Loucy (cell line): ENCODE results near the gene KNL1.
"Not testable (repeated sequence)": the region's sequence is repeated elsewhere in the genome, so short reads cannot be mapped to it uniquely, and the experiment has no call there.

Source experiments
- H2AFZ ChIP-seq: fragments of 200-600 bp; sonication (generic); 2 replicates; pipeline ENCODE4 v1.6.0; 2016; ENCODE audit warnings: antibody characterized with exemption, mild to moderate bottlenecking, low read length, moderate library complexity
- H3F3A ChIP-seq: fragments of 200-600 bp; 2 replicates; pipeline ENCODE4 v1.6.0; 2016; ENCODE audit warnings: antibody characterized with exemption, low read depth, mild to moderate bottlenecking
- H3K27me3 ChIP-seq: fragments of 200-600 bp; sonication (generic); 2 replicates; pipeline ENCODE4 v1.6.1; 2014; ENCODE audit warnings: low read length, mild to moderate bottlenecking; ENCODE audit not compliant: insufficient read depth, poor library complexity, severe bottlenecking
- H3K36me3 ChIP-seq: fragments of 200-600 bp; sonication (generic); 2 replicates; pipeline ENCODE4 v1.6.1; 2016; ENCODE audit warnings: low read length; ENCODE audit not compliant: insufficient read depth
- H3K4me1 ChIP-seq: fragments of 200-600 bp; sonication (generic); 2 replicates; pipeline ENCODE4 v1.5.1; 2014; ENCODE audit warnings: low read length, mild to moderate bottlenecking; ENCODE audit not compliant: insufficient read depth, poor library complexity, severe bottlenecking
- H3K4me2 ChIP-seq: fragments of 200-600 bp; sonication (generic); 2 replicates; pipeline ENCODE4 v1.6.0; 2014; ENCODE audit warnings: antibody characterized with exemption, low read length, low read depth, mild to moderate bottlenecking; ENCODE audit not compliant: poor library complexity, severe bottlenecking
- H3K4me3 ChIP-seq: fragments of 200-600 bp; sonication (generic); 2 replicates; pipeline ENCODE4 v1.5.1; 2014; ENCODE audit warnings: low read length, mild to moderate bottlenecking, mixed read lengths; ENCODE audit not compliant: poor library complexity, severe bottlenecking
- H3K79me2 ChIP-seq: fragments of 200-600 bp; sonication (generic); 2 replicates; pipeline ENCODE4 v1.6.1; 2014; ENCODE audit warnings: low read length; ENCODE audit not compliant: insufficient read depth
- H3K9ac ChIP-seq: fragments of 200-600 bp; sonication (generic); 2 replicates; pipeline ENCODE4 v1.6.0; 2014; ENCODE audit warnings: mild to moderate bottlenecking, low read depth, low read length, moderate library complexity; ENCODE audit not compliant: poor library complexity, severe bottlenecking
- H3K9me2 ChIP-seq: fragments of 200-600 bp; sonication (generic); replicated peaks from 2 replicates; pipeline ENCODE4 v1.6.1; 2016; ENCODE audit warnings: low read depth, low read length, mixed read lengths
- H3K9me3 ChIP-seq: fragments of 200-600 bp; sonication (generic); 2 replicates; pipeline ENCODE4 v1.6.1; 2014; ENCODE audit warnings: mild to moderate bottlenecking, antibody characterized with exemption, low read length, low read depth; ENCODE audit not compliant: insufficient read depth
- H4K20me1 ChIP-seq: fragments of 200-600 bp; sonication (generic); 2 replicates; pipeline ENCODE4 v1.6.0; 2014; ENCODE audit warnings: antibody characterized with exemption, low read length, mild to moderate bottlenecking; ENCODE audit not compliant: insufficient read depth, poor library complexity, severe bottlenecking
- CTCF ChIP-seq: fragments of 200-600 bp; sonication (generic); conservative IDR thresholded peaks from 2 replicates; pipeline ENCODE4 v1.5.1; 2014; ENCODE audit warnings: mild to moderate bottlenecking, antibody characterized with exemption, low read length
- EZH2phosphoT487 ChIP-seq: fragments of 200-600 bp; IDR thresholded peaks from 2 replicates; pipeline ENCODE4 v1.6.1; 2018; ENCODE audit warnings: antibody characterized with exemption, mild to moderate bottlenecking, moderate library complexity, borderline replicate concordance

The KNL1 gene

DNA sequence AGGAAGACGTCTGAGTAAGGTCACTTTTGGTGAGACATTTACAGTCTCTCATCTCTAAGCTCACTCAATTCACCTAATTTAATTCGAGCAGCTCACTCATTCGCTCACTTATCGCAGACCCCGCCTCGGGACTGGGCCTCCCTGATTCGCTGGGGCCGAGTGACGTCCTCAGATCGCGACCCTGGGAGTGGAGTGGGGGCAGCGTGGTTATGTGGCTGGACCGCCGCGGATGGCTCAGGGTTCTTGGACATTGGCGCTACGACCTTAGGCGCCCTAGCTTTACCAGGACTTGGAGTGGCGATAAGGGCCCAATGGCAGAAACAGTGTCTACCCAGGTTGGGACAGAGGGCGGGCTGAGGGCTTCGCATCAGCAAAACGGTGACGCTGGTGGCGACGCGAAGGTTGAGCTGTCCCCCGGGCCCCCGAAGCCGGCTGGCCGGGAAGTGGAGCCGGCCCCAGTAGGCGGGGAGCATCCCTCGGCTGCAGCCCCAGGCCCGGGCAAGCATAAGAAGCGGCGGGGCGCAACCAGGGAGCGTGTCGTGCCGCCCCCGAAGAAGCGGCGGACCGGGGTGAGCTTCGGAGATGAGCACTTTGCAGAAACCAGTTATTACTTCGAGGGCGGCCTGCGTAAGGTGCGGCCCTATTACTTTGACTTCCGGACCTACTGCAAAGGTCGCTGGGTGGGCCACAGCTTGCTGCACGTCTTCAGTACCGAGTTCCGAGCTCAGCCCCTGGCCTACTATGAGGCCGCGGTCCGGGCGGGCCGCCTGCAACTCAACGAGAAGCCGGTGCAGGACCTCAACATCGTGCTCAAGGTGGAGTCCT lies 24.7 kb upstream of the KNL1 start, which contains the start of gene RPUSD2:
TSS of gene RPUSD2 (plus strand) at position 171 of the 825 bp plus-strand sequence. CDS start at position 210, 39 bp downstream.
- Histone ChIP-seq H3K79me2 (peaks cover 32% of the 10 kb centered on the region), H3K27me3 (no peaks in the 10 kb centered on the region), H3K4me3 (peak within 1 kb of the TSS; percentile 87), H4K20me1 (peaks cover 13% of the 10 kb centered on the region), H3F3A (no peaks in the 10 kb centered on the region), H3K4me2 (peak within 1 kb of the TSS; percentile 91), H3K9me3 (no peaks in the 10 kb centered on the region), H3K4me1 (peaks cover 28% of the 10 kb centered on the region), H3K36me3 (peaks cover 10% of the 10 kb centered on the region; the same call in 1 of the 2 replicates), H2AFZ (peak within 1 kb of the TSS; percentile 99), H3K9me2 (no peaks in the 10 kb centered on the region), H3K9ac (peak within 1 kb of the TSS; percentile 75)
- TF ChIP-seq EZH2phosphoT487 (no peak), CTCF (no peak)

DNA sequence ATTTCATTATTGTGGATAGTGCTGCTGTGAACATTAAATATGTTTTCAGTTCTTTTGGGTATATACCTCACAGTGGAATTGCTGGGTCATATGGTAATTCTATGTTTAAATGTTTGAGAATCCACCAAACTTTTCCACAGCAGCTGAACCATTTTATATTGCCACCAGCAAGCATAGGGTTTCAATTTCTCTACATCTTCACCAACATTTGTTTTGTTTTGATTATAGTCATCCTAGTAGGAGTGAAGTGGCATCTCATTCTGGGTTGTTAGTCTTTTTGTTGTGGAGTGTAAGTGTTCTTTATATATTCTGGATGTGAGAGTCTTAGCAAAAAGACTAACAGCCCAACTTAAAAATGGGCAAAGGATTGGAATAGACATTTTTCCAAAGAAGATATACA lies 18.9 kb upstream of the KNL1 start:
- Histone ChIP-seq H3K36me3 (peaks cover 10% of the 10 kb centered on the region; the same call in 1 of the 2 replicates), H3K9ac (no peak overlapping the region), H2AFZ (no peak overlapping the region), H3F3A (no peaks in the 10 kb centered on the region), H3K27me3 (no peaks in the 10 kb centered on the region), H3K4me1 (peaks cover 12% of the 10 kb centered on the region), H3K4me3 (no peak overlapping the region), H3K4me2 (no peak overlapping the region), H3K9me2 (no peaks in the 10 kb centered on the region), H3K79me2 (peaks cover 19% of the 10 kb centered on the region), H3K9me3 (no peaks in the 10 kb centered on the region), H4K20me1 (peaks cover 7% of the 10 kb centered on the region)
- TF ChIP-seq CTCF (no peak), EZH2phosphoT487 (no peak)

- not testable (repeated sequence) for H3K36me3 ChIP-seq, H3F3A ChIP-seq, H3K9me2 ChIP-seq, H3K4me3 ChIP-seq, H3K4me1 ChIP-seq, H4K20me1 ChIP-seq, H3K79me2 ChIP-seq, H3K27me3 ChIP-seq, H3K9ac ChIP-seq, H2AFZ ChIP-seq, H3K4me2 ChIP-seq, H3K9me3 ChIP-seq
These were observed 17.1 kb upstream of the KNL1 start for GRCh38 chr15:40576914-40577313.

DNA sequence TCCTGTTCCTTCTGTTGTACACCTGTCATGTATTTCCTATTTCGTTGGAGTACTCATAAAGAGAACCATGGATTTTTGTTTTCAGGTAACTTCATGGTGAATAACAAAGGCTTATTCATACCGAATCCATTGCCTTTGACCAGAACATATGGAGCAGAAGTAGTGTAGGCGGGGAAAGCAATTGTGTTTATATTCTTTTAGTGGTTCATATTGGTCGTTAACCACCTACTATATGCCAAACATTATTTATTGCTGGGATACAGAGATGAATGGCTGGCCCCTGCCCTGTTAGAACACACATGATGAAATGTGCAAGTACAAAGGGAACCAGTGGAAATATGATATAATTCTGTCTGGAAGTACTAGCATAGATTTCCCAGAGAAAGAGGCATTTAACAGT lies 15.2 kb upstream of the KNL1 start:
- no peak overlapping the region for H3K4me3 ChIP-seq
- H3K27me3 ChIP-seq, result no peaks in the 10 kb centered on the region
- H3K79me2 ChIP-seq, result no peaks in the 10 kb centered on the region
- H3K36me3 ChIP-seq, result peaks cover 1% of the 10 kb centered on the region; the same call in 1 of the 2 replicates
- H3K9me3 ChIP-seq, result no peaks in the 10 kb centered on the region
- no peak overlapping the region for H2AFZ ChIP-seq
- no peak overlapping the region for H3K9ac ChIP-seq
- H3F3A ChIP-seq, result no peaks in the 10 kb centered on the region
- no peaks in the 10 kb centered on the region for H3K9me2 ChIP-seq
- TF ChIP-seq EZH2phosphoT487 (no peak), CTCF (no peak)
- H4K20me1 ChIP-seq, result no peaks in the 10 kb centered on the region
- no peak overlapping the region for H3K4me2 ChIP-seq
- H3K4me1 ChIP-seq, result no peaks in the 10 kb centered on the region

- not testable (repeated sequence) for H3K79me2 ChIP-seq, H3F3A ChIP-seq, H3K36me3 ChIP-seq, H3K9me3 ChIP-seq, H4K20me1 ChIP-seq, H3K27me3 ChIP-seq, H3K9me2 ChIP-seq, H3K4me2 ChIP-seq, H2AFZ ChIP-seq, H3K9ac ChIP-seq, H3K4me3 ChIP-seq, H3K4me1 ChIP-seq
These were observed 12.3 kb upstream of the KNL1 start for GRCh38 chr15:40581796-40582195.
